Subcutaneous adipose tissue (tissue), 4 donors: ENCODE measurements around the gene THRA. TPM values are rescaled to one million over a fixed set of nuclear protein-coding genes. Genes with fewer than 3 reads are reported as not detected.

Experiments used
- CTCF ChIP-seq: fragments of 450-650 bp; IDR thresholded peaks from one replicate; pipeline ENCODE4 v1.5.1; 2016; ENCODE audit warnings: low read depth, mild to moderate bottlenecking, control low read depth, antibody characterized with exemption, moderate library complexity
- total RNA-seq, 4 donors: library from RNA; depleted of rRNA; stranded (reverse); fragments of >200 nt; gene quantifications; one replicate each; pipeline ENCODE4 v1.1.0, GENCODE V29; 2016

THRA gene
- total RNA-seq, 4 donors from 2014 or later, result 35.7 to 81.2 (median 47.1) TPM

GRCh38 chr17:40101367-40102210 is 38.8 kb downstream of the THRA start:
- TF ChIP-seq CTCF, result no peak

- TF ChIP-seq CTCF, result no peak
Observed at GRCh38 chr17:40103071-40103661, 40.4 kb downstream of the THRA start.

- TF ChIP-seq CTCF, result no peak
Observed at GRCh38 chr17:40103688-40104087, 40.9 kb downstream of the THRA start.

- no peak for TF ChIP-seq CTCF
Observed at GRCh38 chr17:40104594-40105486, 42.1 kb downstream of the THRA start.

- TF ChIP-seq CTCF, result no peak
Observed at GRCh38 chr17:40105861-40106759, 43.3 kb downstream of the THRA start.

GRCh38 chr17:40106760-40107521 is 44.2 kb downstream of the THRA start:
- TF ChIP-seq CTCF, result no peak
